22Rv1 (cell line): ENCODE results near the gene AGPAT4.

Experiments used
- H3K27ac ChIP-seq: fragments of 450-650 bp; 2 replicates; pipeline ENCODE4 v1.5.1; 2017
- CTCF ChIP-seq: fragments of 450-650 bp; IDR thresholded peaks from 2 replicates; pipeline ENCODE4 v1.5.1; 2017; ENCODE audit warnings: mild to moderate bottlenecking
- ZFX ChIP-seq: fragments of 450-650 bp; IDR thresholded peaks from 2 replicates; pipeline ENCODE4 v1.6.1; 2017; ENCODE audit warnings: antibody characterized with exemption, borderline replicate concordance

Gene AGPAT4

GRCh38 chr6:161251345-161251744 is 22.5 kb downstream of the AGPAT4 start:
- H3K27ac ChIP-seq: no peak overlapping the region
- TF ChIP-seq CTCF (no peak), ZFX (no peak)

- no peak overlapping the region for H3K27ac ChIP-seq
- TF ChIP-seq ZFX: no peak
- no peak for TF ChIP-seq CTCF
Observed at GRCh38 chr6:161249327-161249726, 24.5 kb downstream of the AGPAT4 start.

- no peak for TF ChIP-seq CTCF
- TF ChIP-seq ZFX: no peak
- H3K27ac ChIP-seq: no peak overlapping the region
Observed at GRCh38 chr6:161246725-161247124, 27.1 kb downstream of the AGPAT4 start.

- TF ChIP-seq CTCF (no peak), ZFX (no peak)
- H3K27ac ChIP-seq: no peak overlapping the region
Observed at GRCh38 chr6:161245363-161245762, 28.5 kb downstream of the AGPAT4 start.

- TF ChIP-seq ZFX (no peak), CTCF (no peak)
- H3K27ac ChIP-seq: no peak overlapping the region
Observed at GRCh38 chr6:161244725-161245124, 29.1 kb downstream of the AGPAT4 start.

- no peak overlapping the region for H3K27ac ChIP-seq
- no peak for TF ChIP-seq ZFX
- no peak for TF ChIP-seq CTCF
Observed at GRCh38 chr6:161242779-161243693, 30.8 kb downstream of the AGPAT4 start.

GRCh38 chr6:161242113-161242512 is 31.7 kb downstream of the AGPAT4 start:
- TF ChIP-seq CTCF (no peak), ZFX (no peak)
- H3K27ac ChIP-seq: no peak overlapping the region
